GM21825 (cell line): ENCODE measurements around the gene TNRC6B.
"Not testable (repeated sequence)": the region's sequence is repeated elsewhere in the genome, so short reads cannot be mapped to it uniquely, and the experiment has no call there.

ENCODE experiments used
- ATAC-seq: cut with Tn5 transposase; IDR thresholded peaks from one replicate; pipeline ENCODE4 v1.9.1; 2021; ENCODE audit warnings: mild to moderate bottlenecking, moderate library complexity; ENCODE audit not compliant: unreplicated experiment

TNRC6B gene

GRCh38 chr22:40210818-40211217 is 33.1 kb downstream of the TNRC6B start:
- peak; percentile 66 for ATAC-seq

GRCh38 chr22:40211476-40212054 is 33.8 kb downstream of the TNRC6B start:
- ATAC-seq = no peak

GRCh38 chr22:40212121-40212520 is 34.4 kb downstream of the TNRC6B start:
- no peak for ATAC-seq

- ATAC-seq = no peak
Measured at GRCh38 chr22:40213478-40213877, 35.8 kb downstream of the TNRC6B start.

GRCh38 chr22:40215266-40215665 is 37.5 kb downstream of the TNRC6B start:
- ATAC-seq = no peak

- peak; percentile 60 for ATAC-seq
Measured at GRCh38 chr22:40216041-40216756, 38.5 kb downstream of the TNRC6B start.

- ATAC-seq = no peak
Measured at GRCh38 chr22:40218152-40218551, 40.4 kb downstream of the TNRC6B start.

GRCh38 chr22:40218723-40219294 is 41.1 kb downstream of the TNRC6B start:
- no peak for ATAC-seq

GRCh38 chr22:40220316-40221054 is 42.8 kb downstream of the TNRC6B start:
- no peak for ATAC-seq

GRCh38 chr22:40221055-40221414 is 43.3 kb downstream of the TNRC6B start:
- ATAC-seq = no peak

- not testable (repeated sequence) for ATAC-seq
Measured at GRCh38 chr22:40222979-40223378, 45.3 kb downstream of the TNRC6B start.

- ATAC-seq = no peak
Measured at GRCh38 chr22:40224702-40225101, 47.0 kb downstream of the TNRC6B start.

- no peak for ATAC-seq
Measured at GRCh38 chr22:40226620-40227019, 48.9 kb downstream of the TNRC6B start.

- ATAC-seq = no peak
Measured at GRCh38 chr22:40231618-40232313, 54.0 kb downstream of the TNRC6B start.

GRCh38 chr22:40232624-40233023 is 54.9 kb downstream of the TNRC6B start:
- no peak for ATAC-seq

GRCh38 chr22:40233886-40234285 is 56.2 kb downstream of the TNRC6B start:
- ATAC-seq = no peak

- ATAC-seq = no peak
Measured at GRCh38 chr22:40234658-40235057, 56.9 kb downstream of the TNRC6B start.

- no peak for ATAC-seq
Measured at GRCh38 chr22:40235308-40235707, 57.6 kb downstream of the TNRC6B start.

- ATAC-seq = no peak
Measured at GRCh38 chr22:40236131-40236665, 58.5 kb downstream of the TNRC6B start.

GRCh38 chr22:40237241-40237640 is 59.5 kb downstream of the TNRC6B start:
- ATAC-seq = no peak
